Tibial nerve (tissue), 4 donors: ENCODE data around the gene IFI27L1.

ENCODE experiments used
- EP300 ChIP-seq, 2 donors: sonication (generic); formaldehyde crosslinking; IDR thresholded peaks; one replicate each; pipeline ENCODE4 v1.6.1; 2017; ENCODE audit warnings: antibody characterized with exemption in 2 of 2, mild to moderate bottlenecking in 1 of 2
- POLR2A ChIP-seq, 2 donors: fragments of 450-650 bp; IDR thresholded peaks; one replicate each; pipeline ENCODE4 v1.6.1; 2017; ENCODE audit warnings: antibody characterized with exemption in 2 of 2, mild to moderate bottlenecking in 2 of 2, moderate library complexity in 2 of 2
- TF ChIP-seq, protein P1 (sequence below), 5 experiments: fragments of 200-600 bp in 3 of 5; fragments of 450-650 bp in 2 of 5; sonication (generic) in 3 of 5; IDR thresholded peaks; one replicate each; pipeline ENCODE4 v1.5.1; 2016 to 2019; ENCODE audit warnings: antibody characterized with exemption in 5 of 5, mild to moderate bottlenecking in 3 of 5, moderate library complexity in 2 of 5

DNA sequence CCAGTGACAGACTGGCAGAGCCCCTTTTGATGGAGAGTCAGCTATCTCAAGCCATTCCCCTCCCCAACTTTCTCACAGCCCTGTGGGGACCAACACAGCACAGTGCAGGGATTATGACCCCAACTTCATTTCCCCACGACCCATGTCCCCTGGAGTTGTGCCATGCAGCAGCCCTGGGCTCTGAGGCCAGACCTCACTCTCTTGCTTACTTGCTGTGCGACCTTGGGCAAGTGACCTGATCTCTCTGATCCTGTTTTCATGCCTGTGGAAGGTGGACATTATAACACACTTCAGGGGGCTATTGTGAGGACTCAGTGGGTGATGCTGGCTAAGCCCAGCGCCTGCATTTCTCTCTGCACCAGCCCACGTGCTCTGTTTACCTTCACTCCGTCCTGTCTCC is 40.9 kb upstream of the IFI27L1 start:
- TF ChIP-seq, protein P1, sequence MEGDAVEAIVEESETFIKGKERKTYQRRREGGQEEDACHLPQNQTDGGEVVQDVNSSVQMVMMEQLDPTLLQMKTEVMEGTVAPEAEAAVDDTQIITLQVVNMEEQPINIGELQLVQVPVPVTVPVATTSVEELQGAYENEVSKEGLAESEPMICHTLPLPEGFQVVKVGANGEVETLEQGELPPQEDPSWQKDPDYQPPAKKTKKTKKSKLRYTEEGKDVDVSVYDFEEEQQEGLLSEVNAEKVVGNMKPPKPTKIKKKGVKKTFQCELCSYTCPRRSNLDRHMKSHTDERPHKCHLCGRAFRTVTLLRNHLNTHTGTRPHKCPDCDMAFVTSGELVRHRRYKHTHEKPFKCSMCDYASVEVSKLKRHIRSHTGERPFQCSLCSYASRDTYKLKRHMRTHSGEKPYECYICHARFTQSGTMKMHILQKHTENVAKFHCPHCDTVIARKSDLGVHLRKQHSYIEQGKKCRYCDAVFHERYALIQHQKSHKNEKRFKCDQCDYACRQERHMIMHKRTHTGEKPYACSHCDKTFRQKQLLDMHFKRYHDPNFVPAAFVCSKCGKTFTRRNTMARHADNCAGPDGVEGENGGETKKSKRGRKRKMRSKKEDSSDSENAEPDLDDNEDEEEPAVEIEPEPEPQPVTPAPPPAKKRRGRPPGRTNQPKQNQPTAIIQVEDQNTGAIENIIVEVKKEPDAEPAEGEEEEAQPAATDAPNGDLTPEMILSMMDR (IDR thresholded peaks at IDR 0.05), result no peak
- TF ChIP-seq POLR2A (IDR thresholded peaks at IDR 0.05) (no peak), EP300 (IDR thresholded peaks at IDR 0.05) (no peak)
